NCI-H69 (cell line): ENCODE data around the gene OR1J2.

Experiments
- DNase-seq: peaks from one replicate; lab custom pipeline; 2025; lab: John Stamatoyannopoulos, UW

Gene OR1J2

GRCh38 chr9:122551371-122551770 lies 40.8 kb downstream of the OR1J2 start:
- no peak for DNase-seq

- DNase-seq, result no peak
Measured at GRCh38 chr9:122552812-122553211, 42.2 kb downstream of the OR1J2 start, which contains the start of gene OR1N2. TSS of gene OR1N2 (plus strand) at chr9:122553112. CDS start at chr9:122553212, 100 bp downstream.
